GM18520 (cell line): ENCODE results near the gene ABI1.
A peak's percentile ranks its signal among the peaks of the same experiment; 100 is the strongest.

Experiments
- ATAC-seq: cut with Tn5 transposase; IDR thresholded peaks from one replicate; pipeline ENCODE4 v1.9.1; 2021; ENCODE audit not compliant: unreplicated experiment

The ABI1 gene

GRCh38 chr10:26721561-26721960 is 139.2 kb downstream of the ABI1 start:
- ATAC-seq: no peak

- no peak for ATAC-seq
Observed at GRCh38 chr10:26717476-26717875, 143.3 kb downstream of the ABI1 start.

GRCh38 chr10:26715137-26715487 is 145.6 kb downstream of the ABI1 start:
- ATAC-seq: no peak

- ATAC-seq: no peak
Observed at GRCh38 chr10:26714415-26715136, 146.2 kb downstream of the ABI1 start.

GRCh38 chr10:26711324-26711723 is 149.4 kb downstream of the ABI1 start:
- no peak for ATAC-seq

GRCh38 chr10:26706936-26707335 is 153.8 kb downstream of the ABI1 start:
- no peak for ATAC-seq

- ATAC-seq: no peak
Observed at GRCh38 chr10:26706206-26706605, 154.6 kb downstream of the ABI1 start.

GRCh38 chr10:26703974-26704373 is 156.8 kb downstream of the ABI1 start:
- no peak for ATAC-seq

- ATAC-seq: no peak
Observed at GRCh38 chr10:26703096-26703495, 157.7 kb downstream of the ABI1 start.

GRCh38 chr10:26700884-26701630 is 159.7 kb downstream of the ABI1 start:
- ATAC-seq: no peak

GRCh38 chr10:26699631-26700030 is 161.1 kb downstream of the ABI1 start:
- no peak for ATAC-seq

GRCh38 chr10:26698909-26699308 is 161.8 kb downstream of the ABI1 start:
- ATAC-seq: no peak

GRCh38 chr10:26697922-26698608 is 162.7 kb downstream of the ABI1 start:
- ATAC-seq: no peak

- peak; percentile 76 for ATAC-seq
Observed at GRCh38 chr10:26697163-26697921, 163.4 kb downstream of the ABI1 start, which contains the start of gene PDSS1. Gene PDSS1, plus strand, starts transcription at chr10:26697701. Its CDS starts 11 bp downstream, at chr10:26697712.

GRCh38 chr10:26696786-26697162 is 164.0 kb downstream of the ABI1 start:
- no peak for ATAC-seq
